GM21528 (cell line): Measurements from ENCODE around the gene SLC6A5.

Source experiments
- ATAC-seq: cut with Tn5 transposase; IDR thresholded peaks from one replicate; pipeline ENCODE4 v1.9.1; 2021; ENCODE audit warnings: mild to moderate bottlenecking, moderate library complexity; ENCODE audit not compliant: unreplicated experiment, low FRiP score

Gene SLC6A5

GRCh38 chr11:20596205-20597153, 2.9 kb upstream of the SLC6A5 start:
- no peak for ATAC-seq

GRCh38 chr11:20597154-20597679, 2.2 kb upstream of the SLC6A5 start:
- ATAC-seq = no peak

DNA sequence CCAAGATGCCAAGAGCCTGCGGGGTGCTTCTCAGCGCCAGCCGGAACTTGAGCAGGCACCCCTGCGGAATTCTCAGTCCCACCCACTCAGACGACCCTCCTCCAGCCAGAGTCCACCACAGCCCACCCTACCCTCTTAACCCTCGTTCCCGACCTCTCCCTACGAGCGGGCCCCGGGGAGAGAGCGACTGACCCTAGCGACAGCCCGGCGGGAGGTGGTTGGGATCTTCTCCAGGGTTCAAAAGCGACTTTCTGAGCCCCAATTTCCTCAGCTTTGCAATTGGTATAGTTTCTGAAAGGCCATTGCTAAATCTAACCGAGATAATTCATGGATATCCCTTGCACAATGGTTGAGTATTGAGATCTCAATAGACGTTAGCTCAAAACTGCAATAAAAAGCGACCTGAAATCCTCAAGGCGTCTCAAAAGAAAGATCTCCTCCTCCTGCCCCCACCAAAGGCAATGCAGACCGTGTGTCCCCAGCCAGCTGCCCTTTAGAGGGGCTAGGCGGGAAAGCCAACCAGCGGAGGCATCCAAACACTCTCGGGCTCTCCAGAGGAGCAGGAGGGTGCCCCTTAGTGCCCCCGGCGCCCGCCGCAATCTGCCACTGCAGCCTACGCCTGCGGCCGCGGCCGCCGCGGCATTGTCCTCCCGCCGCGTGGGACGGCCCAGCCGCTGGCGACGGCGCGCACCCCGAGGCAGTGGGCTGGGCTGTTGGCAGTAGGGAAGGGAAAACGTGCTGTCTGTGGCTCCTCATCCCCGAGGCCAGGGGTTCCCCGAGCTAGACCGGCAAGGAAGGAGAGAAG, 1.5 kb upstream of the SLC6A5 start:
- no peak for ATAC-seq

DNA sequence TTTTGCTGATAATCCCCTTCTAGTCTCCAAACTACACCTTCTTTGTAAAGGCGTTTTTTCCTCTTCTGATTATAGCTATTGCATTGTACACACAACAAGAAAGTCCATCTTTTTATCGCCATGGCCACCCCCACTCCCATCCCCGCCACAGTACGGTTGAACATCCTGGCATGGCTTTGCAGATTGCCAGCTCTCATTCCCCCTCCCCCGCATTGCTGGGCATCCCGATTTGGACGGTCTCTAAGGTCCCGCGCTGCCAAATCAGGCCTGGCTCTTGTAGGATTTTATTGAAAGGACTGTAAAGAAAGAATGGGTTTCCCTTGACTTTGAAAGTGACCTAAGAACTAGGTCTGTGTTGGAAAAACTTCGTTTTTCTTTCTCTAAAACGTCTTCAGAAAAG, 916 bp upstream of the SLC6A5 start:
- no peak for ATAC-seq

GRCh38 chr11:20600020-20600346, 575 bp downstream of the SLC6A5 start:
- ATAC-seq = no peak

DNA sequence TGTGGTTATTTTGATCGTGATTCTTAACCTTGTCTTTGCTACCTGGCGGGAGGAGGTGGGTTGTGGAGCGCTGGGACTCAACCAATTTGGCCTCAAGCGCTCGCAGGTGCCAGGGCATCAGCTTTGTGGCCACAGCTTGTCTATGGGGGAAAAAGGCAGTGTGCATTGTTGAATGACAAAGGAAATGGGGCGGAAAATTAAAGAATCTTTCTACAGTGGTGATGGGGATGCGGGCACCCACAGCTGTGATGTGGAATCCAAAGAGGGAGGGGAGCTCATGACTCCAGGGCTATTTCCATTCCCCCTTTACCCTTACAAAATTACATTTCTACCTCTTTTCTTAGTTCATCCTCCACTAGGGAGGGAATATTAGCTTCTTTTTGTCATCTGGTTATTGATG, 1.1 kb downstream of the SLC6A5 start:
- no peak for ATAC-seq

DNA sequence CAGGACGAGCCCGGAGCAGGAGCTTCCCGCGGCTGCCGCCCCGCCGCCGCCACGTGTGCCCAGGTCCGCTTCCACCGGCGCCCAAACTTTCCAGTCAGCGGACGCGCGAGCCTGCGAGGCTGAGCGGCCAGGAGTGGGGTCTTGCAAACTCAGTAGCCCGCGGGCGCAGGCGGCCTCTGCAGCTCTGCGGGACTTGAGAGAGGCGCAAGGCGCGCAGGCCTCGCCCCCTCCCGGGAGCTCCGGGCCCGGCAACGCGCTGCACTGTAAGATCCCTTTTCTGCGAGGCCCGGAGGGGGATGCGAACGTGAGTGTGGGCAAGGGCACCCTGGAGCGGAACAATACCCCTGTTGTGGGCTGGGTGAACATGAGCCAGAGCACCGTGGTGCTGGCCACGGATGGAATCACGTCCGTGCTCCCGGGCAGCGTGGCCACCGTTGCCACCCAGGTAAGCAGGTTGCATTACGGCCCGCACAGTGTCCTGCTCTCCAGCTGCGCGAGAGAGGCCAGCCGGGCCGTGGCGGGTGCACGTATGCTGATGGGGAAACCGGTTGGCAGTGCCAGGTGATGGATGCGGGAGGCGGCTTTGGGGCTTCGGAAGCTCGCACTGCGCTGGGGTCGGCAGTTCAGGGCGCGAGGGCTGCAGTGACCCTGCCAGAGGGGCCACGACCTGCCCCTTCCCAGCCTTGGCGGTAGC, 2.0 kb downstream of the SLC6A5 start:
- ATAC-seq = no peak

DNA sequence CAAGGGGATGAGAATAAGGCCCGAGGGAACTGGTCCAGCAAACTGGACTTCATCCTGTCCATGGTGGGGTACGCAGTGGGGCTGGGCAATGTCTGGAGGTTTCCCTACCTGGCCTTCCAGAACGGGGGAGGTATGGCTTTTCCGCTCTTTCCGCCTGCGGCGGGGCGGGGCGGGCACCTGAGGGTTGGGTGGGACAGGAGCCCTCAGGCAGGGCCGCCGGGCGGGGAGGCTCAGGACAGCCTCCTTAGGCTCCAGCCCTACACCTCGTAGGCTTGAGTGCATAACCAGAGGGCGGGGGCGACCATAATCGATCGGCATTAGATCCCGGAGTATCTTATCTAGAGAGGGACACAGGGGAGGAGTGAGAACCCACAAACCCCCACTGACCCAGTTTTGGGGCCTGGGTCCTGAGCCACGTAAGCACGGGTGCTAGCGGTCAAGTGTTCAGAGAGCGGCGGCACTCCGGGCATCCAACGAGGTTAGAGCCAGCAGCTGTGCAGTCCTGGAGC, 4.9 kb downstream of the SLC6A5 start:
- no peak for ATAC-seq

DNA sequence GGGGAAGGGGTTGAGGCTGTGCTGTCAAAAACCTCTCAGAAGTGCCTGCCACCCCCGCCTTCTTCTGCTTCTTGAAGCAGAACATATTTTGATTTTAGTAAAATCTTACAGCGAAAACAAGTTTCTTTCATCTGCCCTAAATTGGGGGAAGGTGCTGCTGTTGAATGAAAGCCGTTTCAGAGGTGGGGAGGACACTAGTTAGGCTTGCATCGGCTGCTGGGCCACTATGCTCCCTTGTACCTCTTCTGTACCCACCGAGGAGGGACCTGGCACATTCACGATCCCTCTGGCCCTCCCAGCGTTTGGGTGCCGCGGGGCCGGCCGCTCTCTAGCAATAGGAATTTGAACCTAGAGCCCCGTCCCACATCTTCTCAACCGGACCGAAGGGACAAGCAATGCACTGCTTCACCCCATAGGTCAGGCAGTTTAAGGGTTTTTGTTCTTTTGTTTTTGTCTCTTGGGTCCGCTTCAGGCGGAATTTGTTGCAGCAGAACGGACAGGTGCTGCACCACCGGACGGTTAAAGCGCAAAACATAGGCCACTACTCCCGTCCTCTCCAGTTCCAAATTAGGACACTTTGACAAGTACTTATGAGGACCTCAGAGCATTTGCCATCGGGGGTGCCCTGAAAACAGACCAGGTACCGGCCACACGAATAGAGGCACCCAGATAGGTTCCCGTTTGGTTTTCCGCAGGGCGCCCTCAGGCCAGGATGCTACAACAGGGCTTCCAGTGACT, 5.6 kb downstream of the SLC6A5 start:
- no peak for ATAC-seq

DNA sequence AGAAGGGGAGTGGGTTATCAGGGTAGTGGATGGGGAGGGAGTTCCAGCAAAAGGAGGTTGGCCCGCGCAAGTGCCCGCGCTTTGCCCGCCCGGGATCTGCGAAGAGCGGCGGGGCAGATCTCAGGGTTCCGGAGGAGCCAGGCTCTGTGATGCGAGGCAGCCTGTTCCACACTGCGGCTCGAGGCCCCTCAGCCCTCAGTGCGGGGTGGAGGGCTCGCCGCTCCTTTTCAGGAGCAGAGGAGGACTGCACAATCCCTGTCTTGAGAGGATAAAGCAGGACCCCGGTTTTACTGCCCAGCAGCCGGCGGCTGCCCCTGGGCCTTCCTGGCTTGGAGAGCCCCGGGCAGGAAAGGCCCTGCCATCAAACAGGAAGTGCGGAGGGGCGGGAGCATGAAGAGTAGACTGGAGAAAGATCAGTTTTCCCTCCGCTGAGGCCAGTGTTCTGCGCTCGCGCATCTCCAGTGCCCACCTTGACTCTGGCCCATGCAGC, 6.2 kb downstream of the SLC6A5 start:
- no peak for ATAC-seq

- ATAC-seq = no peak
Observed at GRCh38 chr11:20608934-20609333, 9.5 kb downstream of the SLC6A5 start.

DNA sequence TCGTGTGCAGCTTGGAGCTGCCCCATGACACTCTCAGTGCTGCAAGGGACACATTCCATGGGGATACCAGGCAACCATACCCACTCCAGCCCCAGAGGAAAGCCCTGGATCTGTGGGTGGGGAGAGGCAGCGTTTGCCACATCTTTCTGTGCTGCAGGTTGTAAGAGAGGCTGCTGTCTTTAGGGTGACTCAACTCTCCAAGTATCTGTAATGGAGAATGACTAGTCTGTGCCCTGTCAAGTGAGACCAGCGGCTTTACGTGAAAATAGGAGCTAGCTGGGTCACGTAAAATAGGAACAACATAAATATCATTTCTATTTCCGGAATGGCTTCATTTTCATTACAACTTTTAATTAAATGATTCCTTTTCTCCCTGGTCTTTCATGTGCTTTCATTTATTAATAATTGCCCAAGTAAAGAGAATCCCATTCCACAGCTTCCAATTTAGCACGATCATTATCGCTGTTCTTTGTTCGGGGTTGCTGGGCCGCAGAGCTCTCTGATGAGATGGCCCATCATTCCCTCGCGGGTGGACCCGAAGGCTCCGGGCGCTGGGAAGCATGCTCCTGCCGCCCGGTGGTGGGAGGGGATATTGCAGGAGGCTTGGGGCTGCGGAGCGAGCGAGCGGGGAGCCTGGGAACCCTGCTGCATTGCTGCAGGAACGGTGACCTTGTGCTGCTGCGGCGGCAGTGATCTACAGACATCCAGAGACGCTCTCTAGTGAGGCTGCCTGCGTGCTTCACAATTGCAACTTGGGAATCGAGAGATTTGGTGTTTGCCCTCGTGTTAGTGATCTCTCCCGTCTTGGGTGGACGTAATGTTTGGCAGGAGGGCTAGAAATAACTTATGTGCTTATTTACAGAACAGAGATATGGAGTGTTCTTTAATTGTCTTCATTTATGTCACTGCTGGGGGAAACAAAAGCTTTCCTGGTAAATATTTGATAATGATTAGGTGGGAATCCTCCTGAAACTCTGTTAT, 10.6 kb downstream of the SLC6A5 start:
- ATAC-seq = peak; percentile 100

DNA sequence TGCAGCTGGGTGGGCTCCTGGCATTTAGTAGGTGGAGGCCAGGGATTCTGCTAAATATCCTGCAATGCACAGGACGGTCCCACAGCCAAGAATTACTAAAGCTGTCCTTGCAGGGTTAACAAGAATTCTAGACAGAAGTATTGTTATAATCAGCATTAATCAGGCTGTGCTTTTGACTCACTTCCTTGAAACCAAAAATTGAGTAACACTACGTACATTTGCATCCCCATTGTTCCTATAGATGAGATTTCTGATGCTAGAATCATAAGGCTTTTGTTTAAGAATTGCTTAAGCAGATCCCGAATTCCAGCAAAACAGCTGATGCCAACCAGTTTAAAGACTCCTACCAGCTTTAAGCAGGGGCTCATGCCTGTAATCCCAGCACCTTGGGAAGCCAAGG, 11.4 kb downstream of the SLC6A5 start:
- no peak for ATAC-seq

- no peak for ATAC-seq
Observed at GRCh38 chr11:20611445-20611844, 12.0 kb downstream of the SLC6A5 start.

GRCh38 chr11:20611892-20612291, 12.5 kb downstream of the SLC6A5 start:
- no peak for ATAC-seq

DNA sequence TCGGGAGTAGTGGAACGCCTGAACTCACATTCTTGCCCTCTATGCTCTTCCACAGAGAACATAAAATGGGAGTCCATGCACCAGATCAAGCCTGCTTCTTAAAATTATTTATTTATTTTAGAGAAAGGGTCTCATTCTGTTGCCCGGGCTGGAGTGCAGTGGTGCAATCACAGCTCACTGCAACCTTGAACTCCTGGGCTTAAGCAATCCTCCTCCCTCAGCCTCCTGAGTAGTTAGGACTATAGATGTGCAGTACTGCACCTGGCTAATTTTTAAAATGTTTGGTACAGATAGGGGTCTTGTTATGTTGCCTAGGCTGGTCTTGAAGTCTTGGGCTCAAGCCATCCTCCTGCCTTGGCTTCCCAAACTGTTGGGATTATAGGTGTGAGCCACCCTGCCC, 13.0 kb downstream of the SLC6A5 start:
- ATAC-seq = no peak

GRCh38 chr11:20616920-20617319, 17.5 kb downstream of the SLC6A5 start:
- no peak for ATAC-seq

DNA sequence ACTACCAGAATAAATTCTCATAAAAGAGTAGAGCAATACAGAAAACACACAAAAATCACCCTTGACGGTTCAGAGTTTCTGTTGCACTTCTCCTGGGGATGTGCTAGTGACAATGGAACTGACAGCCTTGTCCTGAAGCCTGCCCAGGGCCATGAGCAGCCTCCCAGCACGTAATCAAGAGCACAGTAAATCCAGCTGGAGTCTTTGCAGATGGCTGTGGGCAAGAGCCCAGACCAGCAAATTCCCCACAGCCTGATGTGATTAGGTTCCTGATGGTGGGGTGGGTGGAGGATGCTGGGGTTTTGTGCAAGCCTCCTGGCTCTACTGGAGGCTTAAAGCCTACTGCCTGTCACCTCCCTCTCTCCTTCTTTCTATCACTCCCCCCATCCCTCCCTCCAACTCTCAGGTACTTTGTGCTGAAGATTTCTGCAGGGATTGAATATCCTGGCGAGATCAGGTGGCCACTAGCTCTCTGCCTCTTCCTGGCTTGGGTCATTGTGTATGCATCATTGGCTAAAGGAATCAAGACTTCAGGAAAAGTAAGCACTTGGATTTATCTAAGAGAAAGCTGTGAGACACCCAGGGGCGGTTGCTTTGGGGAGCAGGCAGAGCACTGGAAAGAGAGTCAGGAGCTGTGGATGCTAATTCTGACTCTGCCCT, 18.1 kb downstream of the SLC6A5 start:
- ATAC-seq = no peak
